Colonic mucosa (tissue), 4 donors: ENCODE results near the gene PGAP6. TPM values are rescaled to one million over a fixed set of nuclear protein-coding genes. Genes with fewer than 3 reads are reported as not detected.
"Not testable (repeated sequence)": the region's sequence is repeated elsewhere in the genome, so short reads cannot be mapped to it uniquely, and the experiment has no call there.

Experiments
- DNase-seq: peaks from one replicate; pipeline ENCODE4 v3.0.0-alpha.2; 2020
- H3K27ac ChIP-seq: fragments of 200-600 bp; one replicate; pipeline ENCODE4 v1.8.0; 2021
- H3K27me3 ChIP-seq: fragments of 200-600 bp; one replicate; pipeline ENCODE4 v1.8.0; 2021
- H3K36me3 ChIP-seq: fragments of 200-600 bp; one replicate; pipeline ENCODE4 v1.8.0; 2021
- H3K4me1 ChIP-seq: fragments of 200-600 bp; one replicate; pipeline ENCODE4 v1.8.0; 2021; ENCODE audit warnings: mild to moderate bottlenecking
- H3K4me3 ChIP-seq: fragments of 200-600 bp; one replicate; pipeline ENCODE4 v1.8.0; 2021
- H3K9ac ChIP-seq, 2 donors: one replicate each; pipeline ENCODE4 v1.7.0; 2013; ENCODE audit warnings: control low read depth in 2 of 2, low read depth in 2 of 2, low read length in 2 of 2
- H3K9me3 ChIP-seq: fragments of 200-600 bp; one replicate; pipeline ENCODE4 v1.8.0; 2021
- CTCF ChIP-seq: fragments of 200-600 bp; IDR thresholded peaks from one replicate; pipeline ENCODE4 v1.8.0; 2022; ENCODE audit warnings: antibody characterized with exemption, mild to moderate bottlenecking
- intact Hi-C: fragments of 100-400 bp; cut with DNase I; formaldehyde crosslinking; loops from one replicate; pipeline ENCODE4 v1.14.1; 2022
- total RNA-seq, 2 donors: library from RNA; stranded (reverse); fragmentation: NEBNext Ultra II Directional in 1 of 2; extraction: Animal tissue kit (Norgen Biotek cat#: 25700) in 1 of 2; gene quantifications; one replicate each; pipeline ENCODE4 v1.2.1, GENCODE V29; 2021
- donor health status: healthy.
- donor health status: DM: no; HTN: no; CAD: no.
- donor health status: DM: no; HTN: no; CAD: no.

Gene PGAP6
- total RNA-seq, 2 donors from 2014 or later: 99.6 to 102 TPM

- Histone ChIP-seq H3K4me1 (peaks cover 8% of the 10 kb centered on the region), H3K36me3 (no peaks in the 10 kb centered on the region), H3K9me3 (no peaks in the 10 kb centered on the region), H3K4me3 (peak within 1 kb of the TSS; percentile 75), H3K27ac (peak within 1 kb of the TSS; percentile 55), H3K27me3 (no peaks in the 10 kb centered on the region), H3K9ac (peak within 1 kb of the TSS; percentile 68 to 83)
- TF ChIP-seq CTCF: no peak
- peak; percentile 100 for DNase-seq
- intact Hi-C loops: no loop called here
Measured at GRCh38 chr16:352547-353403, 29.0 kb downstream of the PGAP6 start, which contains the start of gene AXIN1. Gene AXIN1, minus strand, starts transcription at chr16:352723. Its CDS starts 5,698 bp downstream, at chr16:347025.

GRCh38 chr16:351804-352520, 29.8 kb downstream of the PGAP6 start:
- no peak for TF ChIP-seq CTCF
- H3K9me3 ChIP-seq: no peaks in the 10 kb centered on the region
- H3K4me1 ChIP-seq: peaks cover 8% of the 10 kb centered on the region
- H3K27ac ChIP-seq: peak overlapping the region; percentile 55
- peak; percentile 61 for DNase-seq
- no peaks in the 10 kb centered on the region for H3K27me3 ChIP-seq
- no peaks in the 10 kb centered on the region for H3K36me3 ChIP-seq
- intact Hi-C loops: no loop called here
- peak overlapping the region; percentile 63 to 83 for H3K9ac ChIP-seq
- peak overlapping the region; percentile 75 for H3K4me3 ChIP-seq

GRCh38 chr16:350203-350602, 31.6 kb downstream of the PGAP6 start:
- intact Hi-C loops: no loop called here
- TF ChIP-seq CTCF: no peak

GRCh38 chr16:349211-349610, 32.6 kb downstream of the PGAP6 start:
- Histone ChIP-seq H3K9me3 (no peaks in the 10 kb centered on the region), H3K9ac (no peak overlapping the region), H3K36me3 (no peaks in the 10 kb centered on the region), H3K4me1 (peaks cover 8% of the 10 kb centered on the region), H3K4me3 (no peak overlapping the region), H3K27ac (no peak overlapping the region), H3K27me3 (no peaks in the 10 kb centered on the region)
- intact Hi-C loops: no loop called here
- DNase-seq: no peak
- no peak for TF ChIP-seq CTCF

More at GRCh38 chr16:350203-350602, 31.6 kb downstream of the PGAP6 start:
- Histone ChIP-seq H3K4me1 (peaks cover 8% of the 10 kb centered on the region), H3K4me3 (no peak overlapping the region), H3K27ac (no peak overlapping the region), H3K36me3 (no peaks in the 10 kb centered on the region), H3K27me3 (no peaks in the 10 kb centered on the region), H3K9me3 (no peaks in the 10 kb centered on the region), H3K9ac (peak overlapping the region in 1 of 2 donors; percentile 32)
- DNase-seq: no peak

DNA sequence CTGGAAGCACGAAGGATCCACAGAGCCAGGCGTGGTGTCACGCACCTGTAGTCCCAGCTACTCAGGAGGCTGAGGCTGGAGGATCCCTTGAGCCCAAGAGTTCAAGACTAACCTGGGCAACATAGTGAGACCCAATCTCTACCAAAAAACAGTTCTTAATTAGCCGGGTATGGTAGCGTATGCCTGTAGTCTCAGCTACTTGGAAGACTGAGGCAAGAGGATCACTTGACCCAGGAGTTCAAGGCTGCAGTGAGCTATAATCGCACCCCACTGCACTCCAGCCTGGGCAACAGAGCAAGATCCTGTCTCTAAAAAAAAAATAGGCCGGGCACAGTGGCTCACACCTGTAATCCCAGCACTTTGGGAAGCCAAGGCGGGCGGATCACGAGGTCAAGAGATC, 33.3 kb downstream of the PGAP6 start:
- H3K9me3 ChIP-seq, H3K9ac ChIP-seq, H3K36me3 ChIP-seq, DNase-seq, H3K27ac ChIP-seq, H3K27me3 ChIP-seq, H3K4me3 ChIP-seq, H3K4me1 ChIP-seq, intact Hi-C loops: not testable (repeated sequence)
